GM18867 (cell line): Measurements from ENCODE around the gene SSH3.

ENCODE experiments used
- ATAC-seq: cut with Tn5 transposase; IDR thresholded peaks from one replicate; pipeline ENCODE4 v1.9.1; 2021; ENCODE audit warnings: mild to moderate bottlenecking, moderate library complexity; ENCODE audit not compliant: unreplicated experiment

Gene SSH3

GRCh38 chr11:67291481-67292381 is 11.6 kb upstream of the SSH3 start:
- ATAC-seq, result no peak

DNA sequence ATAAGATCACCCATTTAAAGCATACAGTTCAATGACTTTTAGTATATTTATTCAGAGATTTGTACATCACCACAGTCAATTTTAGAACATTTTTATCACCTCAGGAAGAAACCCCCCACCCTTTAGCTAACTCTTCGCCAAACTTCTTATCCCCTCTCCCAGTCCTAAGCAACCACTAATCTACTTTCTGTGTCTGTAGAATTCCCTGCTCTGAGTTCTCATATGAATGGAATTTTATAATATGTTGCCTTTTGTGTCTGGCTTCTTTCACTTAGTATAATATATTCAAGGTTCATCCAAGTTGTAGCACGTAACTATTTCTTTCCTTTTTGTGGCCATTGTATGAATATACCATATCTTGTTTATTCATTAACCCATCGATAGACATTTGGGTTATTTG is 10.7 kb upstream of the SSH3 start:
- ATAC-seq, result no peak

- no peak for ATAC-seq
These were observed 10.2 kb upstream of the SSH3 start for GRCh38 chr11:67293090-67293489.

DNA sequence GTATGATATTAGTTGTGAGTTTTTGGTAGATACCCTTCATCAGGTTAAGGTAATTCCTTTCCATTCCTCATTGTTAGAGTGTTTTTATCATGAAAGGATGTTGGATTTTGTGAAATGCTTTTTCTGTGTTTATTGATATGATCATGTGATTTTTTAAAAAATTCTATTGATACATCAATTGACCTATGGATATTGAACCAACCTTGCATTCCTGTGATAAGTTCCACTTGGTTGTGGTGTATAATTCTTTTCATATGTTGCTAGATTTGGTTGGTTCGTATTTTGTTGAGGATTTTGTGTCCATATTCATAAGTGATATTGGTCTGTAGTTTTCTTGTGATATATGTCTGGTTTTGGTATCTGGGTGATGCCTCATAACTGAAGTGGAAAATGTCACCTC is 7.5 kb upstream of the SSH3 start:
- no peak for ATAC-seq

DNA sequence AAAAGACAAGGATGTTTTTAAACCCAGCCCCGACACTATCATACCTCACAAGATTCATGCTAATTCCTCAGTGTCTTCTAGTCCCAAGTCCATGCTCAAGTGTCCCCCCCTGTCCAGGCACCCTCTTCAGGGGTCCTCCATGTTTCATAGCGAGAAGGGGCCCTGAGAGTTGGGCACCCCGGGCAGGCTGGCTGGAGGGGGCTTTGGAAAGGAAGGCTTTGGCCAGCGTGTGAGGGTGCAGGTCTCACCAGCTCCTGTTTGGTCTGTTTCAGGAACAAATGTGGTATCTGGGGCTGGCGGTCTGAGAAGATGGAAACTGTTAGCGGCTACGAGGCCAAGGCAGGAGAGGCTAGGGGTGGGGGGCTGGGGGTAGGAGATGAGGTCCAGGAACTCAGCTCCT is 4.5 kb upstream of the SSH3 start:
- ATAC-seq, result no peak

DNA sequence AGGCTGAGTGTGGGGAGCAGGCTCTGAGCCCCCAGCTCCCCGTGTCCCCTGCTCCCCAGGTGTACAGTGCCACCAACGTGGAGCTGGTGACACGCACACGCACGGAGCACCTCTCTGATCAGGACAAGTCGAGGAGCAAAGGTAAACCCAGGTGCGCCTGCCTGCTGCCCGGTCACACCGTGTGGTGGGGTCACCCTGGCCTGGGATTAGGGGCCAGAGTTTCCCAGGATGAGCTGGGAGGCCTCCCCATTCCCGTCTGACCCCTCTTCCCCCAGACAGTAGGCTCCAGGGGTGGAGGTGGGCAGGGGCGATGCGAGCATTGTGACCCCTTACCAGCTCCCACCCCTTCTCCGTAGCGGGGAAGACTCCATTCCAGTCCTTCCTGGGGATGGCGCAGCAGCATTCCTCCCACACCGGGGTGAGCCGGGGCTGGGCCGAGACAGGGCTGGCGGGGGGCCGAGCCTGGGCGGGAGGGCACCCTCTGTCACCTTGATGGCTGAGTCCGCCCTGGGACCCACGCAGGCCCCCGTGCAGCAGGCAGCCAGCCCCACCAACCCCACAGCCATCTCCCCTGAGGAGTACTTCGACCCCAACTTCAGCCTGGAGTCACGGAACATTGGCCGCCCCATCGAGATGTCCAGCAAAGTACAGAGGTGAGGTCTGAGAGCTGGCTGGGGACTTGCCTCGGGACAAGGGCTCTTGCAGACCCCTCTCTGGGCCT is 3.7 kb upstream of the SSH3 start:
- no peak for ATAC-seq

GRCh38 chr11:67300256-67300755 is 3.0 kb upstream of the SSH3 start:
- ATAC-seq, result no peak

DNA sequence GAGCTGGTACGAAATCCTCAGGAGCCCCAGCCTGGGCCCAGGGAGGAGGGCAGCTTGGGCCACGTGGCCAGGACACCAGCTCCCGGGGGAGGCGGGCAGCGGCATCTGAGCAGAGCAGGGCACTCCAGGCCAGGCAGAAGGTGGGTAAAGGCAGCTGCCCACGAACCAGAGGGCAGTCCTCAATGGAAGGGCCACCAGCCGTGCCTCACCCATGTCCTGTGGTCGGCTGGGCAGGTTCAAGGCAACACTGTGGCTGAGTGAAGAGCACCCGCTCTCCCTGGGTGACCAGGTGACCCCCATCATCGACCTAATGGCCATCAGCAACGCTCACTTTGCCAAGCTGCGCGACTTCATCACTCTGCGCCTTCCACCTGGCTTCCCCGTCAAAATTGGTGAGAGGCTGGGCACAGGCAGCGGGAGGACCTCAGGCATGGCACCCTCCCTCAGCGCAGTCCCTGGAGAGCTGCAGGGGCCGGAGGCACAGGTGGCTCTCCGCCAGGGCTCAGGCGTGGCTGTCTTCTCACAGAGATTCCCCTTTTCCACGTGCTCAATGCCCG is 2.5 kb upstream of the SSH3 start:
- ATAC-seq, result no peak

DNA sequence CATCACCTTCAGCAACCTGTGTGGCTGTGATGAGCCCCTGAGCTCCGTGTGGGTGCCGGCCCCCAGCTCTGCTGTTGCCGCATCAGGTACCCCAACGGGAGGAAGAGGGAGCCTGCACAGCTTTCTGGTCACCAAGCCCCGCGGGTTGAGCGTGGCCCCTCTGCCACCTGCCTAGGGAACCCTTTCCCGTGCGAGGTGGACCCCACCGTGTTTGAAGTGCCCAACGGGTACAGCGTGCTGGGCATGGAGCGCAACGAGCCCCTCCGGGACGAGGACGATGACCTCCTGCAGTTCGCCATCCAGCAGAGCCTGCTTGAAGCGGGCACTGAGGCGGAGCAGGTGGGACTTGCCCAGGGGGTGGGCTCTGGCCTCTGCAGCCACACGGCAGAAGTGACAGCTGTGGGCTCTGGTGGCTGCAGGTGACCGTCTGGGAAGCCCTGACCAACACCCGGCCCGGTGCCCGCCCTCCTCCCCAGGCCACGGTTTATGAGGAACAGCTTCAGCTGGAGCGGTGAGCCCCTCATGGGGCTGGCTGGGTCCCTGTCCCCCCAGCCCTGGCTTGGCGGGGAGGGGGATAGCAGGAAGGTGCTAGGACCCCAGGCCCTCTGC is 1.9 kb upstream of the SSH3 start:
- ATAC-seq, result no peak

DNA sequence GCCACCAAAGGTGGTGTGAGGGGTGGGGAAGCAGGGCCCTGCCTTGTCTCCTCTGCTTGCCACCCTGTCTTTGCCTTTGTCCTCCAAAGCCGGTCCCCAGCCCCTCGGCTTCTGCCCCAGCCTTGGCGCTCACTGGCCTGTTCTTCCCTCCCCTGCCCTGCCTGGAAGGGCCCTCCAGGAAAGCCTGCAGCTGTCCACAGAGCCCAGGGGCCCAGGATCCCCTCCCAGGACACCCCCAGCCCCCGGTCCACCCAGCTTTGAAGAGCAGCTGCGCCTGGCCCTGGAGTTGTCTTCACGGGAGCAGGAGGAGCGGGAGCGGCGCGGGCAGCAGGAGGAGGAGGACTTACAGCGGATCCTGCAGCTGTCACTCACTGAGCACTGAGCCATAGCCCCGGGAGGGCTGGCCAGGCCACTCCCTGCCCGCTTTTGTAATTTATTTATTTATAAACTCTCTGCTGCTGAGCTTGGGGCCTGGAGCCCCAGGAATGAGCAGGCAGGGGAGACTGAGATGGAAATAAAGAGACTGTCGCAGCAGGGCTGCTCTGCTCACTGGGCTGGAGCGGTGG is 1.3 kb upstream of the SSH3 start:
- ATAC-seq, result no peak

DNA sequence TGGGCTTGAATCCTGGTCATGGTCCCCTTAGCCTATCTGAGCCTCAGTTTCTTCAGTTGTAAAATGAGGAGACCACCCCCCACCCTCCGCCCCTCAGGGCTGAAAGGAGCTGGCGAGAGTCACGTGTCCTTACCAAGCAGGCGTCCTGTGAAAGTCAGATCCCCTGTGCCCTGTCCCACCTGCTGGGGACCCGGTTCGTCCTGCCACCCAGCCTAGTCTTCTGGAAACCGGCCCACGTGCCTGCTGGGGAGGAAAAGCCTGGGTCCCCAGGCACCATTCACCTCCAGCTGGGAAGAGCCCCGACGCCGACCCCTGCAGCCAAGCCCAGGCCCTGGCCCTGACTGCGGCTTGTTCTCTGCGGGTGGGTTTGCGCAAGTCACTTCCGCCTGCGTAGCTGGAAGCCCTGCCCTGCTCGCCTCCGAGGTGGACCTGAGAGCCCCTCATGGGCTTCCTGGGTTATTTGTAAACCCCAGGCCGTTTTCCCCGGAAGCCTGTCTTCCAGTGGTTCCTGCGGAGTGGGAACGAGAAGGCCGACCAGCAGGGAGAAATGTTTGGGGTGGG is 679 bp upstream of the SSH3 start:
- ATAC-seq, result no peak

DNA sequence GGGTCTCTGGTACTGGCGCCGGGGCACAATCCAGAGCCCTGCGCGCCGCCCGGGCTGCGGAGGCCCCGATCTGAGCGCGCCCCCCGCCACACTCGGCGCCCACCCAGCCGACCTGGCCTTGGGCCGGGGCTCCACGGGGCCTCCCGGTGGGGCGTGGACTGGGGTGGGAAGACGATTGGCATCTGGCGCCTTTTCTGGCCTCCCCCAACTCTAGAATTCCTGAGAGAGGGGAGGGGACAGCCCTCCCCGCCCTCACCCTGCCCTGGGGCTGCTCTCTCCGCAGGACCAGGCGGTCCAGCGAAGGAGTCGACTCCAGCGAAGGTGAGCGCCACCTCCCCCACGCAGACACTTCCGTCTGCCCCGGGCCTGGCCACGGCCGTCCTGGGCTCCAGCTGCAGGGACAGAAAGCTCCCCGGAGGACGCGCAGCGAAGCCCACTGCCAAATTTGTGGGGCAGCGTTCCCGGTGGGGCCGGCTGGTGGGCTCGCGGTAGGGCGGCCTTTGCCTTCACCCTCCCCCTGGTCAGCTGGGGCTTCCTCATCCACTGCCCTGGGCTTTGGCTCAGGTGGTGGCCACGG is 593 bp downstream of the SSH3 start:
- ATAC-seq, result no peak

DNA sequence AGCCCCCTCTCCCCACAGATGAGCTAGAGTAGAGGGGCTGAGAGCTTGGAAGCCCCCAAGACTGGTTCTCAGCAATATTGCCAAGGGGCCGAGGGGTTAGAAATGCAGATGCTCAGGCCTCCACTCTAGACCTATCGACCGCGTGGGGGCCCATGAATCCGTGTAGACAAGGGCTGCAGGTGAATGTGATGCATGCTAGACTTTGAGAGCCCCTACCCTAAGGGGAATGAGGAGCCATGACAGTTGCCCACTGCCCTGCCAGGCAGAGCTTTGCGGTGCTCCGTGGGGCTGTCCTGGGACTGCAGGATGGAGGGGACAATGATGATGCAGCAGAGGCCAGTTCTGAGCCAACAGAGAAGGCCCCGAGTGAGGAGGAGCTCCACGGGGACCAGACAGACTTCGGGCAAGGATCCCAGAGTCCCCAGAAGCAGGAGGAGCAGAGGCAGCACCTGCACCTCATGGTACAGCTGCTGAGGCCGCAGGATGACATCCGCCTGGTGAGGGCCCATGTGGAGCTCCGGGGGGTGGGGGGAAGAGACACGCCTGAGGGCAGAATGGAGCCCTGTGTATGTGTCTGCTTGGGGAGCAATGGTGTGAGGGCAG is 1.3 kb downstream of the SSH3 start:
- ATAC-seq, result no peak

- no peak for ATAC-seq
These were observed 3.6 kb downstream of the SSH3 start for GRCh38 chr11:67306769-67307544.

- no peak for ATAC-seq
These were observed 4.2 kb downstream of the SSH3 start for GRCh38 chr11:67307545-67308001.

DNA sequence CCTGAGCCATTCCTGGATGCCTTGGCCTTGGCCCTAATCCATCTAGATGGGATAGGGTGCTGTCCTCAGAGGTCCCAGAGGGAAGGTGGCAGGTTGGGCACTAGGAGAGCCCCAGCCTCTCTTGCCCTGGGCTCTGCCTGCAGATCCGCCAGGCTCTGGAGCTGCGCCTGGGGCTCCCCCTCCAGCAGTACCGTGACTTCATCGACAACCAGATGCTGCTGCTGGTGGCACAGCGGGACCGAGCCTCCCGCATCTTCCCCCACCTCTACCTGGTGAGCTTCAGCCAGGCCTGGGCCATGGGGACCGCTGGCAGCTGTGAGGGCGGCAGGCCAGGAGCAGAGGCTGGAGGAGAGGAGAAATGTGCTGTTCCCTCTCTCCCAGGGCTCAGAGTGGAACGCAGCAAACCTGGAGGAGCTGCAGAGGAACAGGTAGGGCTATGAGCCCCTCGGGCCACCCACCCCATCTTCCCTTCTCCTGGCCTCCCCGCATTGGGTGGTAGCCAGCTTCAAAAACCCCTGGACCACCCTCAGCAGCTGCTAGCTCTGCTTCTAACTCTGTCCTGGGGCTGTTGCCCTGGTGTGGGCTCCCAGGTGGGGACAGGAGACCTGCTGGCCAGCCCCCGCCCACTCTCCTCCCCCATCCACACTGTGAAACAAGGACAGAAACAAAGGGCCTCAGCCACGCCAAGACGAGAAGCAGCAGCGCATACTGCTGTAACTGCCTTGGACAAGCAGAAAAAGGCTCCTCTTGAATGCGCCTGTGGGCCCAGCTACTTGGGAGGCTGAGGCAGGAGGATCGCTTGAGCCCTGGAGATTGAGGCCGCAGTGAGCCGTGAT is 4.9 kb downstream of the SSH3 start:
- ATAC-seq, result no peak

DNA sequence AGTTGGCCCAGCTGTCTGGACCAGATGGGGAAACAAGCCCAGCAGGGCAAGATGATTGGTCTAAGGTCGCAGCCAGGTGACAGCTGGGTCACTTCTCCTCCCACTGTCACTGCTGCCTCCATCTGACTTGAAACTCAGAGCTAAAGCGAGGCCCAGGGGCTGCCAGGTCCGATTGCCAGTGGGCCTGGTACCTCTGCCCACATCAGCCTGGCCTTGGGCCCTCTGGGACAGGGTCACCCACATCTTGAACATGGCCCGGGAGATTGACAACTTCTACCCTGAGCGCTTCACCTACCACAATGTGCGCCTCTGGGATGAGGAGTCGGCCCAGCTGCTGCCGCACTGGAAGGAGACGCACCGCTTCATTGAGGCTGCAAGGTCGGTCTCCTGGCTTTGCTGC is 5.8 kb downstream of the SSH3 start:
- no peak for ATAC-seq

GRCh38 chr11:67309661-67310061 is 6.3 kb downstream of the SSH3 start:
- ATAC-seq, result no peak
